IPS-11a (cell line): ENCODE data around the gene NREP.

Experiments
- H3K4me3 ChIP-seq: one replicate; pipeline ENCODE4 v1.5.1; 2013; ENCODE audit warnings: low read depth, low read length, control low read depth

The NREP gene

GRCh38 chr5:111697881-111698757, 58.9 kb downstream of the NREP start:
- no peak overlapping the region for H3K4me3 ChIP-seq

- H3K4me3 ChIP-seq = no peak overlapping the region
Observed at GRCh38 chr5:111697215-111697614, 59.8 kb downstream of the NREP start.

GRCh38 chr5:111695991-111696390, 61.0 kb downstream of the NREP start:
- H3K4me3 ChIP-seq = no peak overlapping the region

- H3K4me3 ChIP-seq = no peak overlapping the region
Observed at GRCh38 chr5:111694133-111694532, 62.9 kb downstream of the NREP start.

GRCh38 chr5:111691914-111692313, 65.1 kb downstream of the NREP start:
- H3K4me3 ChIP-seq = no peak overlapping the region

GRCh38 chr5:111691508-111691907, 65.5 kb downstream of the NREP start:
- H3K4me3 ChIP-seq = no peak overlapping the region

- H3K4me3 ChIP-seq = no peak overlapping the region
Observed at GRCh38 chr5:111689357-111689935, 67.5 kb downstream of the NREP start.

GRCh38 chr5:111685969-111686368, 71.0 kb downstream of the NREP start:
- H3K4me3 ChIP-seq = no peak overlapping the region

- no peak overlapping the region for H3K4me3 ChIP-seq
Observed at GRCh38 chr5:111682641-111683040, 74.4 kb downstream of the NREP start.

- no peak overlapping the region for H3K4me3 ChIP-seq
Observed at GRCh38 chr5:111682121-111682520, 74.9 kb downstream of the NREP start.

- no peak overlapping the region for H3K4me3 ChIP-seq
Observed at GRCh38 chr5:111681414-111682120, 75.4 kb downstream of the NREP start.

GRCh38 chr5:111680737-111681413, 76.1 kb downstream of the NREP start:
- H3K4me3 ChIP-seq = no peak overlapping the region

GRCh38 chr5:111679611-111680010, 77.4 kb downstream of the NREP start:
- no peak overlapping the region for H3K4me3 ChIP-seq
